ENCODE measurements around the gene ADK. TPM values are rescaled to one million over a fixed set of nuclear protein-coding genes. Genes with fewer than 3 reads are reported as not detected.

Gene ADK
- total RNA-seq, 1 experiment from 2014 or later, result 66.6 TPM

GRCh38 chr10:74333174-74333573, 182.2 kb downstream of the ADK start:
- no peak for DNase-seq
- intact Hi-C loops (cut with micrococcal nuclease; ENCODE audit: unreplicated experiment), result no loop called here
- Mint-ChIP-seq H3K27ac (ENCODE audit: unreplicated experiment) (no peak overlapping the region), H3K9me3 (ENCODE audit: low read depth, unreplicated experiment) (no peaks in the 10 kb centered on the region), H3K36me3 (ENCODE audit: insufficient read depth, unreplicated experiment) (no peaks in the 10 kb centered on the region), H3K4me3 (ENCODE audit: low read depth, unreplicated experiment) (no peak overlapping the region), H3K4me1 (ENCODE audit: low read depth, unreplicated experiment) (peaks cover 8% of the 10 kb centered on the region), H3K27me3 (ENCODE audit: unreplicated experiment) (no peaks in the 10 kb centered on the region)
- CTCF ChIA-PET, result no interaction called here
- no peak for TF ChIP-seq CTCF (IDR thresholded peaks at IDR 0.05; ENCODE audit: unreplicated experiment)
- BruUV-seq (replicated peaks), result no TSS peak

- no peak for TF ChIP-seq CTCF (IDR thresholded peaks at IDR 0.05; ENCODE audit: unreplicated experiment)
- CTCF ChIA-PET, result no interaction called here
- intact Hi-C loops (cut with micrococcal nuclease; ENCODE audit: unreplicated experiment), result no loop called here
- Mint-ChIP-seq H3K27ac (ENCODE audit: unreplicated experiment) (no peak overlapping the region), H3K9me3 (ENCODE audit: low read depth, unreplicated experiment) (no peaks in the 10 kb centered on the region), H3K27me3 (ENCODE audit: unreplicated experiment) (no peaks in the 10 kb centered on the region), H3K36me3 (ENCODE audit: insufficient read depth, unreplicated experiment) (no peaks in the 10 kb centered on the region), H3K4me1 (ENCODE audit: low read depth, unreplicated experiment) (peaks cover 8% of the 10 kb centered on the region), H3K4me3 (ENCODE audit: low read depth, unreplicated experiment) (no peak overlapping the region)
- no peak for DNase-seq
- no TSS peak for BruUV-seq (replicated peaks)
Observed at GRCh38 chr10:74334221-74334620, 183.2 kb downstream of the ADK start.

- no TSS peak for BruUV-seq (replicated peaks)
Observed at GRCh38 chr10:74335501-74335900, 184.5 kb downstream of the ADK start.

GRCh38 chr10:74337330-74338016, 186.5 kb downstream of the ADK start:
- peaks cover 8% of the 10 kb centered on the region for H3K4me1 Mint-ChIP-seq (ENCODE audit: low read depth, unreplicated experiment)
- peaks cover 3% of the 10 kb centered on the region for H3K9me3 Mint-ChIP-seq (ENCODE audit: low read depth, unreplicated experiment)
- no peaks in the 10 kb centered on the region for H3K27me3 Mint-ChIP-seq (ENCODE audit: unreplicated experiment)
- intact Hi-C loops (cut with micrococcal nuclease; ENCODE audit: unreplicated experiment), result no loop called here
- no peak overlapping the region for H3K27ac Mint-ChIP-seq (ENCODE audit: unreplicated experiment)
- CTCF ChIA-PET, result no interaction called here
- BruUV-seq (replicated peaks), result no TSS peak
- no peaks in the 10 kb centered on the region for H3K36me3 Mint-ChIP-seq (ENCODE audit: insufficient read depth, unreplicated experiment)
- no peak for TF ChIP-seq CTCF (IDR thresholded peaks at IDR 0.05; ENCODE audit: unreplicated experiment)
- no peak for DNase-seq
- H3K4me3 Mint-ChIP-seq (ENCODE audit: low read depth, unreplicated experiment), result no peak overlapping the region

More at GRCh38 chr10:74335501-74335900, 184.5 kb downstream of the ADK start:
- intact Hi-C loops (cut with micrococcal nuclease; ENCODE audit: unreplicated experiment), result no loop called here
- Mint-ChIP-seq H3K9me3 (ENCODE audit: low read depth, unreplicated experiment) (no peaks in the 10 kb centered on the region), H3K27me3 (ENCODE audit: unreplicated experiment) (no peaks in the 10 kb centered on the region), H3K4me1 (ENCODE audit: low read depth, unreplicated experiment) (peaks cover 8% of the 10 kb centered on the region), H3K4me3 (ENCODE audit: low read depth, unreplicated experiment) (no peak overlapping the region), H3K27ac (ENCODE audit: unreplicated experiment) (no peak overlapping the region), H3K36me3 (ENCODE audit: insufficient read depth, unreplicated experiment) (no peaks in the 10 kb centered on the region)
- DNase-seq, result no peak
- TF ChIP-seq CTCF (IDR thresholded peaks at IDR 0.05; ENCODE audit: unreplicated experiment), result no peak
- CTCF ChIA-PET, result no interaction called here
